ENCODE measurements around the gene ADCY2.

The ADCY2 gene

DNA sequence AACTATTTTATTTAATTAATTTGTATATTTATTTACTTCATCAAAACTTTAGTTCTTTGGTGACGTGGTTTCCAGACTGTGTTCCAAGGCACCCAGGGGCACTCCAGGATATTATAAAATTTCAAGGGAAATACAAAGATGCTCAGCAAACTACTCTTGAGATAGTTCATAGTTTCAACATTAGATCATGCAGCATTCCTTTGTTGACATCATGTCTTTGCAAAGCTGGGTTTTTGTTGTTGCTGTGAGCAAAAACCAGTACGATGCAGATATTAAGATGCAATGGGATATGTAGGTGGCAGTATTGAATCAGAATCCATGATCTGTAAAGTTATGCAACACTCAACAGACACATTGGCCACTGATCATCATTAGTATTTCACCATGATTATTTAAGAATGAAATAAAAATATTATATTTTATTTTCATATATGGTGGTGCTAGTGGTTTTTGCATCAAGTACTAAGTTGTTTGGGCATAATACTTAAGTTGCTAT lies 219.7 kb downstream of the ADCY2 start:
- TF ChIP-seq, protein P1, sequence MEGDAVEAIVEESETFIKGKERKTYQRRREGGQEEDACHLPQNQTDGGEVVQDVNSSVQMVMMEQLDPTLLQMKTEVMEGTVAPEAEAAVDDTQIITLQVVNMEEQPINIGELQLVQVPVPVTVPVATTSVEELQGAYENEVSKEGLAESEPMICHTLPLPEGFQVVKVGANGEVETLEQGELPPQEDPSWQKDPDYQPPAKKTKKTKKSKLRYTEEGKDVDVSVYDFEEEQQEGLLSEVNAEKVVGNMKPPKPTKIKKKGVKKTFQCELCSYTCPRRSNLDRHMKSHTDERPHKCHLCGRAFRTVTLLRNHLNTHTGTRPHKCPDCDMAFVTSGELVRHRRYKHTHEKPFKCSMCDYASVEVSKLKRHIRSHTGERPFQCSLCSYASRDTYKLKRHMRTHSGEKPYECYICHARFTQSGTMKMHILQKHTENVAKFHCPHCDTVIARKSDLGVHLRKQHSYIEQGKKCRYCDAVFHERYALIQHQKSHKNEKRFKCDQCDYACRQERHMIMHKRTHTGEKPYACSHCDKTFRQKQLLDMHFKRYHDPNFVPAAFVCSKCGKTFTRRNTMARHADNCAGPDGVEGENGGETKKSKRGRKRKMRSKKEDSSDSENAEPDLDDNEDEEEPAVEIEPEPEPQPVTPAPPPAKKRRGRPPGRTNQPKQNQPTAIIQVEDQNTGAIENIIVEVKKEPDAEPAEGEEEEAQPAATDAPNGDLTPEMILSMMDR (IDR thresholded peaks at IDR 0.05; ENCODE audit: borderline replicate concordance, insufficient read depth, low read depth, low read length): no peak

GRCh38 chr5:7616897-7617296 lies 221.0 kb downstream of the ADCY2 start:
- no peak overlapping the region for H3K4me3 ChIP-seq (ENCODE audit: low read depth, low read length)
- TF ChIP-seq, protein P1 (IDR thresholded peaks at IDR 0.05; ENCODE audit: borderline replicate concordance, insufficient read depth, low read depth, low read length): no peak

More for the DNA sequence above, 219.7 kb downstream of the ADCY2 start:
- no peak overlapping the region for H3K4me3 ChIP-seq (ENCODE audit: low read depth, low read length)

DNA sequence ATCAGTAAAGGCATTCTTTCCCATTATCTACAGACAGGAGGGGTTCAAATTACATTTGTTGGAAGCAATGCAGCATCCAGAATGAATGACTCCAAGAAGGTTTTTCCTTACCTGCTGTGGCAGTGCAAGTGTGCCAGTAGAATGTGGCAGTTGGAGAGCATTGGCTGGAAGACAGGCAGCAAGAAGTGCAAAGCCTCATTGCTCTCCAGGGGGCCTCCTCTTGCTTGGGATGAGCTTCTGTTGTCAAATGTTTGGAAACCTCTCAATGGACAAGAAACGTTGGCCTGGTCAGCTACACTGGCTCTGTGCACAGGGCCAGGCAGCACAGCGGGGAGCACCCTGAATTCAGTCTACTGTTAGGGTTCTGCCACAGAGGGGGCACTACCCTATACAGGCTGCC lies 226.6 kb downstream of the ADCY2 start:
- TF ChIP-seq, protein P1 (IDR thresholded peaks at IDR 0.05; ENCODE audit: borderline replicate concordance, insufficient read depth, low read depth, low read length): no peak
- H3K4me3 ChIP-seq (ENCODE audit: low read depth, low read length): no peak overlapping the region

GRCh38 chr5:7625740-7626139 lies 229.8 kb downstream of the ADCY2 start:
- no peak overlapping the region for H3K4me3 ChIP-seq (ENCODE audit: low read depth, low read length)
- TF ChIP-seq, protein P1 (IDR thresholded peaks at IDR 0.05; ENCODE audit: borderline replicate concordance, insufficient read depth, low read depth, low read length): no peak

DNA sequence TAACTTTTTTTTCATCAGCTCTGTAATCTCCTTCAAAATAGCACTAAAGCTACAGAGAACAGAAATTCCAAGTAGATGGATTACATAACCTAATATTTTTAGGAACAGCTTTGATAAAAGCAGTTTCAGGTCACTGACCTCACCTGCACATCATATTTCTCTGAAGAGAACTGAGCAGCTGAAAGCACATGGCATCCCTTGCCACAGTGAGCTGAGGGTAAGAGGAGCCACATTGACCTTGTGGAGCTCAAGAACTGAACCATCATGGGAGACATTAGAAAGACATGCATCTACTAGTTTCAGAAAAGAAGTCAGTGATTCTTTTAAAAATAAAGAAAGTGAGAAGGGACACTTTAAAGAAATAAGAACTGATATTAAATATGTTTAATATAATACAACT lies 232.3 kb downstream of the ADCY2 start:
- TF ChIP-seq, protein P1 (IDR thresholded peaks at IDR 0.05; ENCODE audit: borderline replicate concordance, insufficient read depth, low read depth, low read length): no peak

DNA sequence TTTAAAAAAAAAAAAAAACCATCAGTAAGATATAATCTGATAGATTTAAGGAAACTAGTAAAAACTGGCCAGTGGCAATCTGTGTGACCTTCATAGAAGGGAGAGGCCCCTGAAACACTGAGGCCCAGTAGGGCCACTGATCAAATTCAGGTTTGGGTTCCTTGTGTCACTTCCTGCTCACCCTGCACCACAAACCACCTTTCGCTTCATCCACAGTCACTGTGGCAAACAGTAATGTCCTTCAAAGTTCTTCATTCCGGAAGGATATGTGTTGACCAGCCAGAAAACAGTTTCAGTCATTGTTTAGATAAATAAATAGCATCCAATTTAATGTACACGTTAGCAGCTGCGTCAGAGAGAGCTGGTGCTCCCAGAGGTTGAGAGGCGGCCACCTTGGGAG lies 232.9 kb downstream of the ADCY2 start:
- TF ChIP-seq, protein P1 (IDR thresholded peaks at IDR 0.05; ENCODE audit: borderline replicate concordance, insufficient read depth, low read depth, low read length): no peak
- no peak overlapping the region for H3K4me3 ChIP-seq (ENCODE audit: low read depth, low read length)

More for the DNA sequence above, 232.3 kb downstream of the ADCY2 start:
- no peak overlapping the region for H3K4me3 ChIP-seq (ENCODE audit: low read depth, low read length)

DNA sequence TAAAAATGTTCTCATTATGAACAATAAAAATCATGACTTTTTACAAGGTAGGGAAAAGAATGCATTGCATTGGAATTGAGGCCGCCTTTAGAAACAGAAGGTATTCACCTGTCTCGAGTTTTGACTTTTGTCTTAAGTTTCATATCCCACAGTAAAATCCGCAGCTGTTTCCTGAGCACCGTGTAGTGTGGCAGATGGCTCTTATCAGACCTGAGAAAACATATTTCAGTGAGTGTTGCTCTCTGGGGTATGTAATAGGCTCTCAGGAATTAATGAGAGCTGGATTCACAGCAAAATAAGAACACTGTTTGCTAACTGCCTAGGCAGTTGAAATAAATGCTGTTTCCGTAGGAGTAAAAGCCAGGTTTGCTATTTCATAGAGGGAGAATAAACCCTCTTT lies 233.6 kb downstream of the ADCY2 start:
- TF ChIP-seq, protein P1 (IDR thresholded peaks at IDR 0.05; ENCODE audit: borderline replicate concordance, insufficient read depth, low read depth, low read length): no peak
- no peak overlapping the region for H3K4me3 ChIP-seq (ENCODE audit: low read depth, low read length)
